Lower leg skin (tissue), 4 donors: ENCODE data around the gene PPFIA1. TPM values are rescaled to one million over a fixed set of nuclear protein-coding genes. Genes with fewer than 3 reads are reported as not detected.

Experiments
- DNase-seq, 2 donors: peaks; one replicate each; pipeline ENCODE4 v3.0.0-alpha.2; 2019; ENCODE audit warnings: low spot score in 2 of 2
- H3K4me3 ChIP-seq: fragments of 200-600 bp; sonication (generic); 2 replicates; pipeline ENCODE4 v1.5.1; 2017; ENCODE audit warnings: mild to moderate bottlenecking, low read depth; ENCODE audit not compliant: poor library complexity, severe bottlenecking
- CTCF ChIP-seq, 3 donors: fragments of 450-650 bp; IDR thresholded peaks; one replicate each; pipeline ENCODE4 v1.5.1; 2016; ENCODE audit warnings: antibody characterized with exemption in 3 of 3, mild to moderate bottlenecking in 3 of 3, moderate library complexity in 2 of 3
- POLR2A ChIP-seq, 2 donors: fragments of 450-650 bp; IDR thresholded peaks; one replicate each; pipeline ENCODE4 v1.6.1; 2016 to 2017; ENCODE audit warnings: antibody characterized with exemption in 2 of 2, mild to moderate bottlenecking in 1 of 2, moderate library complexity in 1 of 2
- WGBS, 2 donors: methylation state at CpG; one replicate each; pipeline ENCODE4 v1.1.5; 2018; 5-methylcytosine and 5-hydroxymethylcytosine counted together
- intact Hi-C: fragments of 100-400 bp; cut with DNase I; formaldehyde crosslinking; loops from one replicate; pipeline ENCODE4 v1.15.0; 2023; ENCODE audit warnings: low total_unique reads
- total RNA-seq, 4 donors: library from RNA; depleted of rRNA; stranded (reverse); fragments of >200 nt; gene quantifications; one replicate each; pipeline ENCODE4 v1.1.0, GENCODE V29; 2016

PPFIA1 gene
- total RNA-seq, 4 donors from 2014 or later, result 31.9 to 61.7 (median 48.5) TPM

- no peak overlapping the region for H3K4me3 ChIP-seq
- DNase-seq, result no peak
- TF ChIP-seq CTCF (IDR thresholded peaks at IDR 0.05) (no peak), POLR2A (IDR thresholded peaks at IDR 0.05) (no peak)
- WGBS, 2 donors, result 93 to 98% methylated on average over 3 of the region's 3 CpGs
- intact Hi-C loops, result no loop called here
Measured at GRCh38 chr11:70305501-70305900, 35.0 kb downstream of the PPFIA1 start.

GRCh38 chr11:70306586-70307033 lies 36.1 kb downstream of the PPFIA1 start:
- DNase-seq, result no peak
- intact Hi-C loops, result no loop called here
- no peak for TF ChIP-seq POLR2A (IDR thresholded peaks at IDR 0.05)
- WGBS, 2 donors, result 73 to 85% methylated on average over 4 of the region's 4 CpGs
- H3K4me3 ChIP-seq, result no peak overlapping the region

GRCh38 chr11:70307176-70307575 lies 36.7 kb downstream of the PPFIA1 start:
- no peak for DNase-seq
- intact Hi-C loops, result no loop called here
- TF ChIP-seq CTCF (IDR thresholded peaks at IDR 0.05), result no peak
- TF ChIP-seq POLR2A (IDR thresholded peaks at IDR 0.05), result no peak
- no peak overlapping the region for H3K4me3 ChIP-seq
- WGBS, 2 donors, result 45 to 48% methylated on average over 3 of the region's 3 CpGs

GRCh38 chr11:70311616-70312015 lies 41.1 kb downstream of the PPFIA1 start:
- no peak for TF ChIP-seq CTCF (IDR thresholded peaks at IDR 0.05)
- no peak for TF ChIP-seq POLR2A (IDR thresholded peaks at IDR 0.05)
- no peak overlapping the region for H3K4me3 ChIP-seq
- WGBS, 2 donors, result 99% methylated on average over 4 of the region's 4 CpGs
- intact Hi-C loops, result no loop called here
- no peak for DNase-seq

GRCh38 chr11:70312401-70313357 lies 42.2 kb downstream of the PPFIA1 start:
- no peak overlapping the region for H3K4me3 ChIP-seq
- DNase-seq, result no peak
- 91 to 92% methylated on average over 20 of the region's 20 CpGs for WGBS, 2 donors
- no peak for TF ChIP-seq CTCF (IDR thresholded peaks at IDR 0.05)
- TF ChIP-seq POLR2A (IDR thresholded peaks at IDR 0.05), result no peak
- intact Hi-C loops, result no loop called here

GRCh38 chr11:70313945-70314344 lies 43.5 kb downstream of the PPFIA1 start:
- no peak for DNase-seq
- H3K4me3 ChIP-seq, result no peak overlapping the region
- TF ChIP-seq CTCF (IDR thresholded peaks at IDR 0.05) (no peak), POLR2A (IDR thresholded peaks at IDR 0.05) (no peak)
- intact Hi-C loops, result no loop called here
- WGBS, 2 donors, result 86 to 90% methylated on average over 8 of the region's 8 CpGs
